Natural killer cell (primary cell): ENCODE measurements around the gene STAG1. TPM values are rescaled to one million over a fixed set of nuclear protein-coding genes. Genes with fewer than 3 reads are reported as not detected.

Experiments
- ATAC-seq, 3 donors: fragments of 150-1000 bp in 2 of 3; fragments of 200-7000 bp in 1 of 3; cut with Tn5 transposase; 1 replicate in 1 of 3; 2 replicates in 2 of 3; pipeline ENCODE4 v1.10.0; 2021; ENCODE audit warnings: mild to moderate bottlenecking in 2 of 3, moderate library complexity in 2 of 3
- DNase-seq, 2 donors: peaks; one replicate each; pipeline versions ENCODE4 v3.0.0 to v3.0.0-alpha.2; 2013 to 2021; ENCODE audit warnings: mixed read lengths in 1 of 2
- H3K27ac ChIP-seq: one replicate; pipeline ENCODE4 v1.5.1; 2013; ENCODE audit warnings: mild to moderate bottlenecking, low read length
- H3K27me3 ChIP-seq: one replicate; pipeline ENCODE4 v1.6.1; 2013; ENCODE audit warnings: low read length; ENCODE audit not compliant: control insufficient read depth, insufficient read depth
- H3K36me3 ChIP-seq: one replicate; pipeline ENCODE4 v1.6.1; 2013; ENCODE audit warnings: low read length; ENCODE audit not compliant: control insufficient read depth, insufficient read depth
- H3K4me1 ChIP-seq: one replicate; pipeline ENCODE4 v1.6.1; 2013; ENCODE audit warnings: low read length; ENCODE audit not compliant: control insufficient read depth, insufficient read depth
- H3K4me3 ChIP-seq: one replicate; pipeline ENCODE4 v1.5.1; 2013; ENCODE audit warnings: low read length
- H3K9me3 ChIP-seq: one replicate; pipeline ENCODE4 v1.6.1; 2013; ENCODE audit warnings: low read length; ENCODE audit not compliant: control insufficient read depth, insufficient read depth
- H3K27ac Mint-ChIP-seq, 2 donors: one replicate each; pipeline ENCODE4 v1.8.0; 2022; ENCODE audit warnings: mild to moderate bottlenecking in 2 of 2, mixed read lengths in 2 of 2, moderate library complexity in 1 of 2
- H3K27me3 Mint-ChIP-seq, 2 donors: one replicate each; pipeline ENCODE4 v1.8.0; 2022; ENCODE audit warnings: low read depth in 2 of 2, mixed read lengths in 2 of 2
- H3K36me3 Mint-ChIP-seq: one replicate; pipeline ENCODE4 v1.8.0; 2022; ENCODE audit warnings: mixed read lengths
- H3K4me1 Mint-ChIP-seq, 2 donors: one replicate each; pipeline ENCODE4 v1.8.0; 2022; ENCODE audit warnings: mixed read lengths in 2 of 2
- H3K4me3 Mint-ChIP-seq: one replicate; pipeline ENCODE4 v1.8.0; 2022; ENCODE audit warnings: mild to moderate bottlenecking, moderate library complexity, mixed read lengths
- H3K9me3 Mint-ChIP-seq, 2 donors: one replicate each; pipeline ENCODE4 v1.8.0; 2022; ENCODE audit warnings: mixed read lengths in 2 of 2
- WGBS: methylation state at CpG from one replicate; pipeline ENCODE4 v1.1.7; 2013; ENCODE audit warnings: missing lambda C conversion rate; ENCODE audit not compliant: insufficient coverage; 5-methylcytosine and 5-hydroxymethylcytosine counted together
- intact Hi-C: fragments of 100-400 bp; cut with micrococcal nuclease; formaldehyde crosslinking; loops from one replicate; pipeline ENCODE4 v1.14.2; 2022
- total RNA-seq, 4 donors: library from RNA; stranded (reverse); fragments of 120-200 nt in 1 of 4; gene quantifications; one replicate each; pipeline versions ENCODE4 v1.2.3 to v1.2.4, GENCODE V29; 2013 to 2022
- TF ChIP-seq, protein P1 (sequence below): fragments of 200-600 bp; IDR thresholded peaks from one replicate; pipeline ENCODE4 v1.8.0; 2022; ENCODE audit warnings: antibody characterized with exemption

The STAG1 gene
- total RNA-seq, 3 donors from 2014 or later (not counting 1 experiment from before 2014, with no cell fraction given): 55.1 to 66.2 (median 60.3) TPM

DNA sequence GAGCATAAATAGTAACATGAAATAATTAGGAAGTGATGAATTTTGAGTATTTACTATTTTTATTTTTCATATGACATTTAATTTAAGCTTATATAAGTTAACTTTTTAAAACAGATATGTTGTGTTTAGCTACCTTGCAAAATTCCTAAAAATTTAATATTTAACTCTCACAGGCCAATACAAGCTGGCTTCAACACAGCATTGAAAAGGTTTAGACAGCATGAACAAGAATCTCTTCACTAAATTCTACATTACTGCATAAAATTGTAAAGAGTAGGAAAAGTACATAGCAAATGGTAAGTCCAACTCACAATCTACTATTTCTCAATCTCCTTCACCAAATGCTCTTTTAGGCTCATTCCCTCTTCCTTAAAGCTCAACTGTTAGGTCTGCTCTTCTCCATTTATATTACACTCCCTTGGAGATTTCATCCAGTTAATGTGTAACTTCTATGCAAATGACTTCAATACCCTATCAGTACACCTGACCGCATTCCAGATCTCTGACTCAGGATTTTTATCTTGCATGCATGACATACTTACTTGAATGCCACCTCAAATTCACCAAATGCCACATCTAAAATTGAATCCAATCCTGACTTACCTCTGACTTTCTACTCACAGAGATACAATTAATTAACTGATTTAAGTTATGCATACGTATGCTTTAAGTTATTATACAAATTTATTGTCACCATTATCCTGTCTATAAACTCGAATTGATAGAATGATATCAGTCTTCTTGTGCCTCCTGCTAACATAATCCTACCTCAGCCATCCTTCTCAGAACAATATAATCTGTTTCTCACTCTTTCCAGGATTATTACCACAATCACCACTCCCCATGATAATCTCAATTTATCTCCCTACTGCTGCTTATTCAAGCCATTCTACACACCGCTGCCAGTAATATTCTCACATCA lies 127.0 kb downstream of the STAG1 start:
- H3K27ac ChIP-seq: no peak overlapping the region
- intact Hi-C loops: no loop called here
- WGBS: 92% methylated on average over 4 of the region's 4 CpGs
- peaks cover 8% of the 10 kb centered on the region for H3K36me3 ChIP-seq
- peak overlapping the region in 1 of 2 donors; percentile 25 for H3K27ac Mint-ChIP-seq
- H3K4me3 Mint-ChIP-seq: no peak overlapping the region
- H3K4me3 ChIP-seq: no peak overlapping the region
- TF ChIP-seq, protein P1, sequence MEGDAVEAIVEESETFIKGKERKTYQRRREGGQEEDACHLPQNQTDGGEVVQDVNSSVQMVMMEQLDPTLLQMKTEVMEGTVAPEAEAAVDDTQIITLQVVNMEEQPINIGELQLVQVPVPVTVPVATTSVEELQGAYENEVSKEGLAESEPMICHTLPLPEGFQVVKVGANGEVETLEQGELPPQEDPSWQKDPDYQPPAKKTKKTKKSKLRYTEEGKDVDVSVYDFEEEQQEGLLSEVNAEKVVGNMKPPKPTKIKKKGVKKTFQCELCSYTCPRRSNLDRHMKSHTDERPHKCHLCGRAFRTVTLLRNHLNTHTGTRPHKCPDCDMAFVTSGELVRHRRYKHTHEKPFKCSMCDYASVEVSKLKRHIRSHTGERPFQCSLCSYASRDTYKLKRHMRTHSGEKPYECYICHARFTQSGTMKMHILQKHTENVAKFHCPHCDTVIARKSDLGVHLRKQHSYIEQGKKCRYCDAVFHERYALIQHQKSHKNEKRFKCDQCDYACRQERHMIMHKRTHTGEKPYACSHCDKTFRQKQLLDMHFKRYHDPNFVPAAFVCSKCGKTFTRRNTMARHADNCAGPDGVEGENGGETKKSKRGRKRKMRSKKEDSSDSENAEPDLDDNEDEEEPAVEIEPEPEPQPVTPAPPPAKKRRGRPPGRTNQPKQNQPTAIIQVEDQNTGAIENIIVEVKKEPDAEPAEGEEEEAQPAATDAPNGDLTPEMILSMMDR: no peak
- no peaks in the 10 kb centered on the region for H3K27me3 Mint-ChIP-seq
- no peaks in the 10 kb centered on the region for H3K27me3 ChIP-seq
- ATAC-seq: no peak
- H3K4me1 Mint-ChIP-seq: peaks cover 35 to 36% of the 10 kb centered on the region in 2 donors
- H3K9me3 ChIP-seq: peaks cover 6% of the 10 kb centered on the region
- DNase-seq: no peak
- H3K4me1 ChIP-seq: no peaks in the 10 kb centered on the region
- no peaks in the 10 kb centered on the region for H3K9me3 Mint-ChIP-seq
- H3K36me3 Mint-ChIP-seq: peaks cover 14% of the 10 kb centered on the region

DNA sequence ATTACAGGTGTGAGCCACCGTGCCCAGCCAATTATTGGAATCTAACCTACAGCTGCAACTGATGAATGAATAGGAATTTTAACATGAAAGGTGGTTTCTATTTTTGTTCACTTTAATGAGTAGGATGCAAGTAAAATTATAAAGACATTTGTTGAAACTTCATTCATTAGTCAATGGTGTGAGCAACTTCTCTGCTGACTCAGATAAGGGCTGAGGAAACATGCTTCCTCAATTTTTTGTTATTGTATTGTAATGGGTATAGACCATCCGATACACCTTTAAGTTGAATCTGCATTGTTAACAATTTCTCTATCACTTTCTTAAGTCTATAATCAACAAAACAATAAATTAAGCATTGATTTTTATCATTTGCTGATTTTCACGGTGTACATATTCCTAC lies 127.8 kb downstream of the STAG1 start:
- intact Hi-C loops: no loop called here
- Histone ChIP-seq H3K27me3 (no peaks in the 10 kb centered on the region), H3K27ac (no peak overlapping the region), H3K4me3 (no peak overlapping the region), H3K36me3 (peaks cover 4% of the 10 kb centered on the region), H3K4me1 (no peaks in the 10 kb centered on the region), H3K9me3 (peaks cover 6% of the 10 kb centered on the region)
- DNase-seq (no peak), ATAC-seq (peak in 1 of 3 donors; percentile 18)
- WGBS: 88% methylated on average over 2 of the region's 3 CpGs
- Mint-ChIP-seq H3K27ac (no peak overlapping the region), H3K27me3 (no peaks in the 10 kb centered on the region), H3K4me3 (no peak overlapping the region), H3K36me3 (peaks cover 14% of the 10 kb centered on the region), H3K4me1 (peaks cover 35 to 36% of the 10 kb centered on the region in 2 donors), H3K9me3 (no peaks in the 10 kb centered on the region)
- TF ChIP-seq, protein P1: no peak

DNA sequence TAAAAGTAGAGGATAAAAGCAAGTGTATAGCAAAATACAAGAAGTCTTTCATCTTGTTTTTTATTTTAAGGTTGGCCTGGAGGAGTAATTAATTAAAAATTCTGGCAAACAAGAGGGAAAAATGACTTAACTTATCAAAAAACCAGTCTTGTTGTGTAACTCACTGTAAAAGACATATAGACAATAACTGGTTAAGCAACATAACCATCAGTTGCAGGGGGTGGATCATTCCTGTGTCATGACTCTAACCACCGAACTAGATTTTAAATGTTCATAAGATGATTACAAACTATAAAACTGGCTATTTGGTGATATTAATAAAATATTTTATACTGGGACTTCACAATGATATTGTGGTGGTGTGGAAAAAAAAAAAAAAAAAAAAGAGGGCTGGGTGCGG lies 130.6 kb downstream of the STAG1 start:
- H3K4me3 Mint-ChIP-seq: no peak overlapping the region
- Histone ChIP-seq H3K4me3 (no peak overlapping the region), H3K27ac (no peak overlapping the region), H3K4me1 (no peaks in the 10 kb centered on the region), H3K36me3 (no peaks in the 10 kb centered on the region), H3K9me3 (no peaks in the 10 kb centered on the region), H3K27me3 (no peaks in the 10 kb centered on the region)
- H3K27ac Mint-ChIP-seq: no peak overlapping the region
- no peaks in the 10 kb centered on the region for H3K9me3 Mint-ChIP-seq
- ATAC-seq (no peak), DNase-seq (no peak)
- no peaks in the 10 kb centered on the region for H3K27me3 Mint-ChIP-seq
- TF ChIP-seq, protein P1: no peak
- H3K36me3 Mint-ChIP-seq: no peaks in the 10 kb centered on the region
- WGBS: no CpG with 5 or more reads among the region's 2 CpGs
- intact Hi-C loops: no loop called here
- H3K4me1 Mint-ChIP-seq: peaks cover 19 to 30% of the 10 kb centered on the region in 2 donors
